ENCODE results near the gene CLTCL1.

- TF ChIP-seq EP300 (IDR thresholded peaks at IDR 0.05) (no peak), CTCF (IDR thresholded peaks at IDR 0.05) (no peak), POLR2AphosphoS5 (IDR thresholded peaks at IDR 0.05) (no peak), POLR2A (IDR thresholded peaks at IDR 0.05) (no peak)
Observed at GRCh38 chr22:19196841-19197612, 94.5 kb downstream of the CLTCL1 start.
